Dermis microvascular lymphatic vessel endothelial cell (primary cell): Measurements from ENCODE around the gene LENG9. TPM values are rescaled to one million over a fixed set of nuclear protein-coding genes. Genes with fewer than 3 reads are reported as not detected.
A peak's percentile ranks its signal among the peaks of the same experiment; 100 is the strongest.

Source experiments
- DNase-seq, 2 donors: peaks; one replicate each; pipeline versions ENCODE4 v3.0.0 to v3.0.0-alpha.2; 2010; ENCODE audit warnings: low read depth in 2 of 2
- total RNA-seq: library from RNA; depleted of rRNA; stranded (reverse); fragments of >200 nt; gene quantifications from 2 replicates; pipeline ENCODE4 v1.2.1, GENCODE V29; 2014

The LENG9 gene
- total RNA-seq, 1 donor from 2014 or later: 4.0 TPM

DNA sequence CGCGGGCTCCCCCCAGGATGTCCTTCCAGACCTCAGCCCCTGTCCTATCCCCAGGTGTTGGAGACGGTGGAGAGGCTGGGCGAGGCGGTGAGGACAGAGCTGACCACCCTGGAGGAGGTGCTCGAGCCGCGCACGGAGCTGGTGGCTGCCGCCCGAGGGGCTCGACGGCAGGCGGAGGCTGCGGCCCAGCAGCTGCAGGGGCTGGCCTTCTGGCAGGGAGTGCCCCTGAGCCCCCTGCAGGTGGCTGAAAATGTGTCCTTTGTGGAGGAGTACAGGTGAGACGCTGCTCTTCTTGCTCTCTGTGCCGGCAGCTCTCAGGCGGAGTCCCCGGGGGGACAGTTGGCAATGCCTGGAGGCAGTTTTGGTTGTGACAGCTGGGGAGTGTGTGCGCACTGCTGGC lies 41.4 kb downstream of the LENG9 start:
- no peak for DNase-seq

DNA sequence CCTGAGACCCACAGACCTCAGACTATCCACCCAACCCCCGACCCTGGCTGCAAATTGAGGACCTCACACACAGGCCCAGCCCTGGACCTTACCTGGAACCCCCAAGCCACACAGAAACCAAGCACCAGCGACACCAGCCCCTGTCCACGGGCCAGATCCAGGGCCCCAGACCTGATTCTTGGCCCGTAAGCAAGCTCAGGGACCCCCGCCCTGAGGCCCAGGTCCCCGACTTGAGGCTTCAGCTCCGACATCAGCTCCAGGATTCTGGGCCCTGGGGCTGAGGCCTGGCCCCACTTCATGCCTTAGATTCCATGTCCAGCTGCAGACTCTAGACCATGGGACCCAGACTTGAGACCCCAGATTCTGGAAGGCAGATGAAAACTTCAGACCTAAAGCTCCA lies 42.1 kb downstream of the LENG9 start:
- DNase-seq: no peak

DNA sequence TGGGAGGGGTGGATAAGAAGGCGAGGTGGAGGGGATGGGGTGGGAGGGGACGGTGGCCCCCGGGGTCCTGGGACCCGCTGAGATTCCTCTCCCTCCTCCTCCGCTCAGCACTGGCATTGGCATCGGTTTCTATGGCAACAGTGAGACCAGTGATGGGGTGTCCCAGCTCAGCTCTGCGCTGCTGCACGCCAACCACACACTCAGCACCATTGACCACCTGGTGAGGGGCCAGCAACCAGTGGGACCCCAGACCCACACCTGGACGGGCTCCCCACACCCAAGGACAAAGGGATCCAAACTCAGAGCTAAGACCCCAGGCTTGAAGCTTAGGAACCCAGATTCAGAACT lies 42.4 kb downstream of the LENG9 start:
- no peak for DNase-seq

DNA sequence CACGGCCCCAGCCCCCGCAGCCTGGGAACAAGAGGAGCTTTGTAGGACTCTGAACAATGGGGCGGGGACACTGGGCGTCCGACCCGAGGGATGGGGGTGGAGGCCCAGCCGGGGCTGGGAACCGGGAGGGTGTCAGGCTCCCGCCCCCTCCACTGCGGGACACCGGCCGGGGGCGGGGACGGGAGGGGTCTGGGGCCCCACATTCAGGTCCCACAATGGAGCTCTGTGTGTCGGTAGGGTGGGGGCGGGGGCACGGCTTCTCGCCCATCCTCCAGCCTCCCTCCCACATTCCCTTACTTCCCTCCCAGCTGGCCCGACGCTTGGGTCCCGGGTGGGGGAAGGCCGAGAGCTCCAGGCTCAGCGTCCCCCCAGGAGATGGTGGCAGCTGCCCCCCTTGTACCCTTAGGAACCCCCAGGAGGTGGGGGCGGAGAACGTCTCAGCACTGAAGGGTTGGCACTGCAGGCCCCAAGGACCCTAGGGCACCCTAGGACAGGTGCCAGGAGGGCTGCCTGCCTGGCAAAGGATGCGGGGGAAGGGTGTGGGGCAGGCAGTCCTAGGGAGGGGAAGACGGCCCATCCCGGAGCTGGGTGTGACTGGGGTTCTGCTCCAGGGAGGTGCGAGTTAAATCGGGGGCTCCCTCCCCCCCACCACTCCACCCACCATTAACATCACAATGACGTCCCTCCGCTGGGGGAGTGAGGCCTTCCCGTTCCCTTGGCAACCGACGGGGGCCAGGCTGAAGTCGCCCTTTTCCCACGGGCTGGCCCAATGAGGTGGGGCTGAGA lies 43.0 kb downstream of the LENG9 start:
- no peak for DNase-seq

DNA sequence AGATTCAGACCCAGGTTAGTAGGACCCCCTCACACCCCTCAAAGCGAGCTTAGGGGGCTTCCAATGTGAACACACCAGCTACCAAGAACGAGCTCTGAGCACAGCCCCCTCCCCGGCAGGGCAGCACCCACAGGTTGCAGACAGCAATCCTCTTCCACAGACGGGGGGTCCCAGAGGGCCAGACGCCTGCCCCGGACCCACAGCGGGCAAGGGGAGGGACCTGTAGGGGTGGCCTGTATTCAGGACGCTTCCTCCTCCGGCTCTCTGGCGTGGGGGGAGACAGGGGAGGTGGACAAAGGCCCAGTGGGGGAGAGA lies 43.6 kb downstream of the LENG9 start:
- DNase-seq: no peak

DNA sequence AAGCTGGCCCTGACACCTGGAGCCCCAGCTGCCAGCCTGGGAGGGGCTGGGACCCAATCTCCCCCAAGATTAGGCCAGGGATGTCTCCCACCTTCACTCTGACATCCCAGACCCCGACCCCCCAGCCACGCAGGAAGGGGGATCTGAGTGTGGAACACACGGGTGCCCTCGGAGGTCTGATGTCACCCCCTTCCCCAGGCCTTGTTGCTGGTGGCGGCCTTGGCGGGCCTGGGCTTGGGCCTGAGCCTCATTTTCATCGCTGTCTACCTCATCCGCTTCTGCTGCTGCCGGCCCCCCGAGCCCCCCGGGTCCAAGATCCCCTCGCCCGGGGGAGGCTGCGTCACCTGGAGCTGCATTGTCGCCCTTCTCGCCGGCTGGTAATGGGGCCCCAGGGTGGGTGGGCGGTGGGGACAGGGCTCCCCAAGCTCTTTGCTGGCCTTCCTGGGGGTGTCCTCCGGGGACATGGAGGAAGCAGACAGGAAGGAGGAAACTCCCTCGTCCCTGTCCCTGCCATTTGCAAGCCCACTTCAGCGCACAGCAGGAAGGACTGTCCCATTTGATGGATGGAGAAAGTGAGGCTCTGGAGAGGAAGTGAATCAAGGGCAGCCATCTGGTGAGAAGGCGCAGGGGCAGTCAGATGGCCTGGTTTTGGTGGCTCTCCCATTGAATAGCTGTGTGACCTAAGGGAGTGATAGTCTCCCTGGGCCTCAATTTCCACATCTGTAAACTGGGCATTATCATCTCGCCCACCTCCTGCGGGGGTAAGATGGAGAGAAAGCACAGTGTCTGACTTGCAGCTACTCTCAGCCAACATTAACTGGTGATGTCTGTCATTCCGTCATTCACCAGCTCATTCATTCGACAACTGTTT lies 44.4 kb downstream of the LENG9 start:
- DNase-seq: no peak

DNA sequence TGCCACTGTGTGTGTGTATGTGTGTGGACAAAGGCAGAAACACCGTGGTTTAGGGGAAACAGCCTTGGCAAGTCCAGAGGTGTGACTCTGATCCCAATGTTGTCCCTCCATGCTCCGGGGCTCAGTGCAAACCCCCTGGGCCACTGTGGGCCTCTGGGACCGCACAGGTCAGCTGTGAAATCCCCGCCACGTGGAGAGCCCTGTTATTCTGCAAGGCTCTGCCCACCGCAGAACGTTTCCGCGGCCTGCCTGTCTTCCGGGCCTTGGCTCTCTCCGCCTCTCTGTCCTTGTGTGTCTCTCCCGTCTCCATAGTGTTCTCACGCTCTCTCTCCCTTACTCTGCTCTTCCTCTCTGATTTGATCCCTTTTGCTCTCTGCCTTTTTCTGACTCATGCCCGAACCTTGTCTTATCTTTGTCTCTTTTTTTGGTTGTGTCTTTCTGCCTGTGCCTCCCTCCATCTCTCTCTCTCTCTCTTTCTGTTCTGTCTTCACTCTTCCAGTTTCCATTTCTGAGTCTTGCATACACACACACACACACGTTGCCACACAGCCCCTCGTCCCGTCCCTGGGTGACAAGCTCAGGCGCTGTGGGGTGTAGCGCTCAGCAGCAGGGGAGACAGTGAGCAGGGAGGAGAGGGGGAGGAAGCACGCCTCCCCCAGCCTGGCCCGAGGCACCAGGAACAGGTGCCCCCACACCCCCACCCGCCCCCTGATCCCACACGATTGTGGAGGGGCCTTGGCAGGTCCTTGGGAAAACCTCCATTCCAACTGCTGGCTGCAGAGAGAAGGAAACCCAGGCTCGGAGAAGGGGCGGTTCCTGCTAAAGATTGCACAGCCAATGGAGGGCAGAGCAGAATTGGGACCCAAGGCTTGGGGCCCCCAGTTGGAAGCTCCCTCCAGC lies 45.3 kb downstream of the LENG9 start:
- DNase-seq: peak in 1 of 2 donors; percentile 16

DNA sequence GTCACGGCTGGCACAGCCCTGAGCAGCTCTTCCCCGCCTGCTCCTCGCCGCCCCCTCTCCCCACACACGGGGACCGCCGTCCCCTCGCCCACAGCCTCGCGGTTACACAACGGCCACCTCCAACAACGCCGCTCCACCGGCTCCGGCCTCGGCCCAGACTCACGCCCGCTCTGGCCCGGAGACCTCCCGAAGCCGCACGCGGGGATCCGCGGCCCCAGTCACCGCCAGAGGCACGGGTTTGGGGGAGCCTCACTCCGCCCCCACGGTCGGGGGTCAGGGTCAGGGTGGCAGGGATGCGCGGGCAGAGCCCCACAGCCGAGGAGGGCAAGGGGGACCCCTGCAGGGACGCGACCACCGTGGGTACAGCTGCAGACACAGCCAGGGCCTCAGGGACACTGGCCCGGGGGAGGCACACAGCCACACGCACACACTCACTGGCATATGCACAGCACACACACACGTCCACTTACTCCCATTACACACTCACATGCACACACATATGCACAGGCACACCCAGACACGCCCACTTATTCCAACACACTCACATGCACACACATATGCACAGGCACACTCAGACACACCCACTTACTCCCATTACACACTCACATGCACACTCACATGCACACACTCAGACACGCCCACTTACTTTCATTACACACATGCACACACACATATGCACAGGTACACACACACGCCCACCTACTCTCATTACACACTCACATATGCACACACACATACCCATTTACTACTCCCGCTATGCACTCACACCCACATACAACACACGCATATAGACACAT lies 46.7 kb downstream of the LENG9 start:
- no peak for DNase-seq

DNA sequence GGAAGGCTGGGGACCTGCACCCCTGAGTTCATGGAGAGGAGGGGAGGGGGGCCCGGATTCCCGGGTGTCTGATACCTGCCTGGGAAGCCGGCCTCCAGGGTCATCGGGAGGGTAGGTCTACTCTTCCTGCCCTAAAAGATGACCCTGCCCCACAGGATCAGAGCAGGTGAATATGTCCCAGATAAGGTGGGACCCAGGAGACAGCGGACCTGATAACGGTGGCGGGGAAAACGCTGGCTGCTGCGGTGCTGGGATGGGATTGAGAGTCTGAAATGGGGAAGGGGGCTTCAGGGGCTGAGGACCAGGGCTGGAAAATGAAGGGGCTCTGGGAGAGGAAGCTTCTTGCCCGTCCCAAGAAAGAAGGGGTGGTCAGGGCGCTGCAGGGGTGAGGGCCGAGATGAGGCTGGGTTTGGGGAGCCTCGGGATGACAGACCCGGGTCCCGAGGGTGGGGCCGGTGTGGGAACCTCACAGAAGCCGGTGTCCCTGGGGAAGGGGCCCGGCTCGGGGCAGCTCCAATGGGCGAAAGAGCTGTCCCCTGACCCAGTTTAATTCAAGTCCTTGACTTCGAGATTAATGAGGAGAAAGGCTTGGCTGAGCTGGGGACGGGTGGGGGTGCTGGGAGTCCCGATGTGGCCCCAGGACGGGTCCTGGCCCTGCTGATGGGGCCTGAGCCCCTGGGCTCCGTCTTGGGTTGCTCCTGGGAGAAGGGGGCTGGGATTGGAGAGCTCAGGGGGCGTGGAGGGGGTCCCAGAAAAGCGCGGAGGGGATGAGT lies 47.5 kb downstream of the LENG9 start:
- no peak for DNase-seq

DNA sequence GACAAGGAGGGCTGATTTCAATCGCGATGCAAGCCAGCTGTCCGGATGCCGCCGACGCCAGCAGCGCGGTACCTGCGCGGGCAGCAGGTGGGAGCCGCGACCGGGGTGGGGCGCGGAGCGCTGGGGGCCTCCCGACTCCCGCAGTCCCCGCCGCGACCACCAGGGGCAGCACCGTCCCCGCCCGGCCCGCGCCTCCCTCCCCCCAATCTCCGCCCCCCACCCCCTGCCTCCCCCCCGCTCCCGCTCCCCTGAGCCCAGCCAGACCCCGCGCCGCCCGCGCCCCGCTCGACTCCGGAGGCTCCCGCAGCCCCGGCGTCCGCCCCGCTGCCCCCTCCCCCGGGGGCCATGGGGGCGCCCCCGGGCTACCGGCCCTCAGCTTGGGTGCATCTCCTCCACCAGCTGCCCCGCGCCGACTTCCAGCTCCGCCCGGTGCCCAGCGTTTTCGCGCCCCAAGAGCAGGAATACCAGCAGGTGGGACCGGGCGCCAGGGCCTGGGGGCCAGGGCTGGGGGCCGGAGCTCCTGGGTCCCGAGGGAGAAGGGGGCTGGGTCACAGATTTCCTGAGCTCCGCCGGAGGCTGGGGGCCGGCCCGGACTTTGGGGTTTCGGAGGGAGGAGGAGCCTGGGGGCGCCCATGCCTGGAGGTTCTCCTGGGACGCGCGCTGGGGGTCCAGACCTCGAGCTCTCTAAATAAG lies 48.2 kb downstream of the LENG9 start, which contains the start of gene TTYH1:
TSS of gene TTYH1 (plus strand) at position 257 of the 693 bp plus-strand sequence. CDS start at position 346, 89 bp downstream.
- DNase-seq: no peak

DNA sequence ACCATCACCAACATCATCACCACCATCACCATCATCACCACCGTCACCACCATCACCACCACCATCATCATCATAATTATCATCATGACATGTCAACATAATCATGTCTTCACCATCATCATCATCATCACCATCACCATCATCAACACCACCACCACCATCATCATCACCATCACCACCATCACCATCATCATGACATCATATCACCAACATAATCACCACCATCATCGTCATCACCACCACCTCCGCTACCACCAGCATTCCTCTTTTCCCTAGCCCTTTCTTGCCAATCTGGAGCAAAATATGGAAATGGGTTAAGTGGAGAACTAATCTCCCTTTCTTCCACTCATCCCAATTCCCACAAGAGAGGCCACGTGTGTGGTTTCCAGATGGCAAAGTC lies 49.4 kb downstream of the LENG9 start:
- no peak for DNase-seq

DNA sequence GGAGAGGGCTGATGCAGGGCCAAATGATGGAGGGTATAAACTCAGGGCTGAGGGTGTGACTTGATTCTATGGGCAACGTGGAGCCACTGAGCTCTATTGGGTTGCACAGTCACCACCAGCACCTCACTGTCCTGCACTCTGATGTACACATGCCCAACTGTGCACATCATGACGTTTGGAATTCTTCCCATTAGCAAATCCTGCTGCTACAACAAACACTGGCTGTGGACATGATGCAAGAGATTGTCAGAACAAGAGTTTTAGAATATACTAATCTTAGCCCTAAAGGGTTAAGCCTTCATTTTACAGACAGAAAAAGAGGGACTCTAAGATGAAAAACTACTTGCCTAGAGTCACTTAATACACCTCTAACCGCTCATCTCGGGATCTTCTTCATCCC lies 50.7 kb downstream of the LENG9 start:
- DNase-seq: no peak

Other genes starting within 250 kb of the LENG9 start
- gene LILRB3, start 240.8 kb downstream of the LENG9 start, total RNA-seq: not detected in 2 replicates
- gene LILRA6, start 221.0 kb downstream of the LENG9 start, total RNA-seq: not detected in 2 replicates
- gene LILRB5, start 206.5 kb downstream of the LENG9 start, total RNA-seq: not detected in 2 replicates
- not detected in 2 replicates for gene LILRB2, start 182.7 kb downstream of the LENG9 start, total RNA-seq
- not detected in 2 replicates for gene LILRA5, start 150.6 kb downstream of the LENG9 start, total RNA-seq
- not detected in 2 replicates for gene LILRA4, start 124.6 kb downstream of the LENG9 start, total RNA-seq
- gene LAIR1, start 98.8 kb downstream of the LENG9 start, total RNA-seq: not detected in 2 replicates
- gene TTYH1, start 48.3 kb downstream of the LENG9 start, total RNA-seq: under 0.01 TPM in 1 of 2 replicates, not detected in the other
- 13.5 and 31.9 TPM in 2 replicates for gene LENG8, start 14.6 kb downstream of the LENG9 start, total RNA-seq
- gene CDC42EP5, start 9.5 kb upstream of the LENG9 start, total RNA-seq: 42.6 and 112 TPM in 2 replicates
- gene LAIR2, start 39.1 kb upstream of the LENG9 start, total RNA-seq: not detected in 2 replicates
- not detected in 2 replicates for gene LILRA2, start 110.0 kb upstream of the LENG9 start, total RNA-seq
- gene LILRA1, start 129.9 kb upstream of the LENG9 start, total RNA-seq: not detected in 2 replicates
- gene LILRB1, start 166.7 kb upstream of the LENG9 start, total RNA-seq: 0.13 TPM in 1 of 2 replicates, not detected in the other
- not detected in 2 replicates for gene LILRB4, start 199.2 kb upstream of the LENG9 start, total RNA-seq